Measurements from ENCODE around the gene DPY19L3.
"Not testable (repeated sequence)": the region's sequence is repeated elsewhere in the genome, so short reads cannot be mapped to it uniquely, and the experiment has no call there.

DPY19L3 gene

GRCh38 chr19:32397671-32398101 lies 7.9 kb upstream of the DPY19L3 start:
- no peak for DNase-seq

- no peak for DNase-seq
Measured at GRCh38 chr19:32401992-32402391, 3.6 kb upstream of the DPY19L3 start.

- no peak for DNase-seq
Measured at GRCh38 chr19:32403291-32403995, 2.1 kb upstream of the DPY19L3 start.

GRCh38 chr19:32404213-32404932 lies 1.2 kb upstream of the DPY19L3 start:
- DNase-seq, result no peak

- no peak for DNase-seq
Measured at GRCh38 chr19:32404933-32405430, 588 bp upstream of the DPY19L3 start.

- no peak for DNase-seq
Measured at GRCh38 chr19:32406161-32407003, 812 bp downstream of the DPY19L3 start.

- DNase-seq, result no peak
Measured at GRCh38 chr19:32407004-32407992, 1.7 kb downstream of the DPY19L3 start.

GRCh38 chr19:32415246-32415645 lies 9.7 kb downstream of the DPY19L3 start:
- no peak for DNase-seq

- no peak for DNase-seq
Measured at GRCh38 chr19:32415669-32416068, 10.1 kb downstream of the DPY19L3 start.

- DNase-seq, result no peak
Measured at GRCh38 chr19:32416749-32417456, 11.3 kb downstream of the DPY19L3 start.

- no peak for DNase-seq
Measured at GRCh38 chr19:32418155-32418554, 12.6 kb downstream of the DPY19L3 start.

GRCh38 chr19:32421589-32422361 lies 16.2 kb downstream of the DPY19L3 start:
- no peak for DNase-seq

GRCh38 chr19:32422435-32422834 lies 16.9 kb downstream of the DPY19L3 start:
- no peak for DNase-seq

GRCh38 chr19:32423944-32424343 lies 18.4 kb downstream of the DPY19L3 start:
- not testable (repeated sequence) for DNase-seq

GRCh38 chr19:32427536-32427935 lies 22.0 kb downstream of the DPY19L3 start:
- DNase-seq, result no peak

GRCh38 chr19:32436692-32437091 lies 31.1 kb downstream of the DPY19L3 start:
- no peak for DNase-seq

- no peak for DNase-seq
Measured at GRCh38 chr19:32437096-32437495, 31.5 kb downstream of the DPY19L3 start.

GRCh38 chr19:32438751-32439150 lies 33.2 kb downstream of the DPY19L3 start:
- DNase-seq, result no peak

- no peak for DNase-seq
Measured at GRCh38 chr19:32442650-32443049, 37.1 kb downstream of the DPY19L3 start.

- DNase-seq, result not testable (repeated sequence)
Measured at GRCh38 chr19:32447534-32447933, 42.0 kb downstream of the DPY19L3 start.

All from activated gamma-delta T cell (primary cell).